Stimulated activated CD4-positive, alpha-beta T cell treated with anti-CD3 and anti-CD28 coated beads, Interleukin-15, amount 100 ng/mL, for 48 hours (primary cell): Measurements from ENCODE around the gene PTPRT.

Experiments
- DNase-seq, 2 donors: peaks; one replicate each; pipeline ENCODE4 v3.0.0-alpha.2; 2020; ENCODE audit warnings: low read depth in 2 of 2

The PTPRT gene

GRCh38 chr20:42378826-42379225 is 810.9 kb downstream of the PTPRT start:
- no peak for DNase-seq

DNA sequence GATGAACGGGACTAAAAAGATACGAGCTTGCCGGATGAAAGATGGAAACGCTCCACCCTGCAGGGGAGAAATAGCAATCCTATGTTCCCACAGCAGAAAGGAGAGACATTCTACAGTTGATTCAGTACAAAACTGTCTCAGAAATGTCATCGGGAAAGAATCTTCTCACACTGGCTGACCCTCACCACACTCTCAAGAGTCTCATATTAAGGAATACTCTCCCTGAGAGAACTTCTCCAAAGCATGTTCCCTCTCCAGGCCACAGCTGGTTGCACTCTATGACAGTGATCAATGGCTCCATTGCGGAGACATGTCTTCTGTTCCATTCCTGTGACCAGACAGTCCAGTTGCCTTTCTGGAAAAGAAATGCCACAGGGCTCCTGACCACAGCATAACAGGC is 813.6 kb downstream of the PTPRT start:
- DNase-seq: no peak

- DNase-seq: no peak
These were observed 816.7 kb downstream of the PTPRT start for GRCh38 chr20:42373049-42373448.

DNA sequence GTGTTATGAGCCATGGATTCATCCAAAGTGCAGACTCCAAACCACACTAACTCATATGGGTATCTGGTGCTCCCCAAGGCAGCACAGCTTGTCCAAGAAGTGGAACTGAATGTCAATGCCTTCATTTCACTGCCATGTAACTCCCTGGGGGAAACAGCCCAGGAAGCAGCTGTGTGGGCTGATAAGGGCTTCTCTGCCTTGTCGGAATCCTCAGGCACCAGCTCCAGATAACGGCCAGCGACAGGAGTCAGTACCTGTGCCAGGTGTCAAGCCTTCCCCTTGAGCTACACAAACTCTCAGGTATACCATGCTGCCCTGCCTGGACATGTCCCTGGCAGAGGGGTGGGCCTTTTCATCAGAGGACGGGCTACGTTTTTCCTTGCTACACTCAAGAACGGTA is 819.6 kb downstream of the PTPRT start:
- no peak for DNase-seq

- DNase-seq: no peak
These were observed 820.8 kb downstream of the PTPRT start for GRCh38 chr20:42368910-42369309.

- no peak for DNase-seq
These were observed 823.1 kb downstream of the PTPRT start for GRCh38 chr20:42366626-42367025.

DNA sequence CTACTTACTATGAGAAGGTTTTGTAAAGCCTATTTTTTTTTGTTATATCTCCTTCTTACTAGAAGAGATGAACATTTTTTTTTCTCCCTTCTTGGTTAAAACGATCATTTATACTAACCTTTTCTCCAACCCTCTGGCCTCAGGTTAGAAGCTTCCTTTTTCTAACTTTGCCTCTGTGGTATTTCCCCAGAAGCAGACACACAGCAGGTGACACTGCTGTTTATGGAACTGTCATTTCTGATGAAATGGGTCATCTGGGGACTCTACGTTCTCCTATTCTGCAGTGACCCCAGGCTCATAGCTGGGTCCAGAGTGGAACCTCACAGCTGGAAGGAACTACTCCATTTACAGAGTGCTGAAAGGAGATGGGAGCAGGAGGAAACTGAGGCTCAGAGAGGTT is 825.3 kb downstream of the PTPRT start:
- no peak for DNase-seq

GRCh38 chr20:42361402-42361970 is 828.2 kb downstream of the PTPRT start:
- no peak for DNase-seq

GRCh38 chr20:42360621-42361020 is 829.1 kb downstream of the PTPRT start:
- DNase-seq: no peak

DNA sequence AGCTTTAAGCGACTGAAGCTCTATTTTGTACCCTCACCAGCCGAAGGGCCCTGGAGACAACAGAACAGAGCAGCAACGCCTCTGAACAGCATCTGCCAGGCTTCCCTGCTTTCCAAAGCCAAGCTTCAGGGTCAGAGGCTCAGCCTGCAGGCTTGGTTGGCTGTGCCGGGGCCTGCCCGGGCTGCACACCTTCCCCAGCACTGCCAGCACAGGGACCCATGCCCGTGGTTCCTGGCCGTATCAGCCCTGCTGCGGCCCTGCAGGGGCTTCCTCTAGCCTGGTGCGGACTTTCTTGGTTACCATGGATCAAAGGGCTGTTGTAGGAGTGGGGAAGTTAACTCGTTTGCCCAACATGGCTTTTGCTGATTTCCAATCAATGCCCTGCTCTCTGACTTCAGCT is 830.1 kb downstream of the PTPRT start:
- DNase-seq: no peak

- DNase-seq: no peak
These were observed 837.6 kb downstream of the PTPRT start for GRCh38 chr20:42352096-42352495.

DNA sequence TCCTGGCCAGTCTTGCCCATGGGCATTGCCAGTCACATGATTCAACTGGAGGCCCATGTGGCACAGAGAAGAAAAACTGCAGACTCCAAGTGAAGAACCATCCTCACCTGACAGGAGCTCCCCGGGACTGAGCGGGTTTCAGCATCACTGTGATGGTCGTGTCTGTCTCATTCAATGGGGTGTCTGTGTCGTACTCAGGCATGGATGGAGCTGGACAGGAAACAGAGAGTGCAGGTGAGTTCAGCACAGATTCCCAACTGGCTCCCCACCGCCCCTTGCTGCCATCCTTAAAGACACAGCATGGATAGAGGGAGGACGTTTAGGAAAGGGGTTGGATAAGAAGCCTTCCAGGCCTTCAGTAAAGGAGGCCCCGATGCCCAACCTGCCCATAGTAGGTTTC is 839.2 kb downstream of the PTPRT start:
- DNase-seq: no peak

DNA sequence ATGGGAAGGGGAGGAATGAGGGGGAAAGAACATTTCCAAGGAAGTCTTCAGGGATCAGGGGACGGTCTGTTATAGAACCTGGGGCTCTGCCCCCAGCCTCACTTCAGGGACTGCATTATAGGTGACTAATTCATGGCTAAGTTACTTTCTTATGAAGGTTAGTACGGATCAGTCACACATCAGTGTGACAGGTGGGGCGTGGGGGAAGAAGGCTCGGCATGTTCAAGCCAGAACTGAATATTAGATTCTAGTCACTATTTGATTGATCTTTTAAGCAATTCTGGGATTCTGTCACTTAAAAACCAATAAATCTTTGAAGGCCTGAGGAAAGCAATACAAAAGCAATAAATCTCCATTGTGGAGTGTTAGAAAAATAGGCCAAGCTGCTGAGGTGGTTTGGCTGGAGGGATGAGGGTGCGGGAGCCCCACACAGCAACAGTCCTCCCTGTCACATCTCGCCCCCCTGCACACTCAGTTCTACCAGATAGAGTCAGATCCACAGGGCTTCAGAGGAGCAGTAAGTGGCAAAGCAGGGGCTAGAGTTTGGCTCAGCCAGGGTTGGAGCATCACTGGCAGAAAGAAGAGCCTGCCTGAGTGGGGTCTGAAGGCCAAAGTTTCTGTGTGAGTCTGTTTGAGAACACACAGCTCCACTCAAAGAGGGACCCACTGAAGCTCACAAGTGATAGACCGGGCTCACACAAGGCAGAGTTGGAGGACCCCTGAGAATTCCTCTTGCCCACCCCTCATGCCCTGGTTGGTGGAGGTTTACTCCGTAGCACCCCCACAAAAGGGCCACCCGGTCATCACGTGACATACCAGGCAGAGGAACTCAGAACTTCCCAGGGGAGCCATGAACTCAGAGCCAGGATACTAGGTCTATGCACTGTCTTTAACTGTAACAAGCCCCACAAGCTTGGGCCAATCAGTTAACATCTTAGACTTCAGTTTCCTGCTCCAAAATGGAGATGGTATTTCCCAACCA is 843.2 kb downstream of the PTPRT start:
- no peak for DNase-seq

DNA sequence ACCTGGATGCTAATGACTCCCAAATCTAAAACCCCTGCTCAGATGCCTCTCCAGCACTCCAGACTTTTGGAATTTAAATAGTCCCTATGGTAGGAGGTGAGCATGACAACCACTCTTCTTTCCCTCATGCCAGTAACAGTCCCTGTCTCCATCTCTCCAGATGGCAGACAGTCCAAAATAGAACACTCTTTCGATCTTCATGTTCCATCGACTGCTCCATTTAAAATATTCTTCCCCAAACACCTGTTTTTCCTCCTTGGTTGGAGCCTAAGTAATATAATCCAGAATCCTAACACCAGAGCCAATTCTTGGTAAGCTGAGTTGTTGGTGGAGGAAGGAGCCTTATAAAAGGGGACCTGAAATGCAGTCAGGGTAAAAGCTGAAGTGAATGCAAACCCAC is 848.1 kb downstream of the PTPRT start:
- DNase-seq: no peak

DNA sequence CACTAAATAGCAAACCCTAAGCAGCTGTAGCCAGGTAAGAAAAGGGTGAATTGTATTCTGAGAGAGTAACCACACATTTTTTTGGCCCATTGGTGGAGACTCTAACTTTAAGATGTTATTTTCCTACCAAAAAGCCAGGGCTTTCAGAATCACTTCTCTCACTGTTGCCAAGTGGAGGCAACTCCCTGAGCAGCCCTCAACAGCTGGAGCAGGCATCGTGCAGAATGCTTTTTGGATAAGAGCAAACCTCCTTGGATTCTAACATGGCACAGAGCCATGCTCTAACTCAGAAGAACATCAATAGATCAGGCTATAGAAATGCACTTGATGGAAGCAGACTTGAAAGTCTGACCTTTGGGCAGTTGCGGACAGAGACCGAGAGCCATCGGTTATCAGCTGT is 849.3 kb downstream of the PTPRT start:
- no peak for DNase-seq

GRCh38 chr20:42338294-42339201 is 851.2 kb downstream of the PTPRT start:
- no peak for DNase-seq

DNA sequence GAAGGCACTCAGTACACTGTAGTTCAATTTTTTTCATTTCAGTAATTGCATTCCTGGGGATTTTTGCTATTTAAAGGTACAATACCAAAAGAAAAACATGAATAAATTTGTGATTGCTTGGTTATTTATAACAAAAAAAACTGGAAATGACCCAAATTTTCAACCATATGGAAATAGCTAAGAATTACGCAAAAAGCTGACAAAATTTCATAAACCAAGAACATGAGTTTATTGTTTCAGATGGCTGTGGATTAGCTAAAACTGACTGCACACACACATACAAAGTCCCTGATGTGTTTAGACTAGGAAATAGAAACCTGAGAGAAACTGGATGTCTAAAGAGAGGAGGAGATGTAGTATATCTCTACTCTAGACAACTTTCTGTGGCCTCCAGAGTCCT is 853.1 kb downstream of the PTPRT start:
- DNase-seq: no peak

GRCh38 chr20:42319252-42320013 is 870.3 kb downstream of the PTPRT start:
- DNase-seq: no peak

GRCh38 chr20:42313704-42314103 is 876.0 kb downstream of the PTPRT start:
- no peak for DNase-seq

- DNase-seq: no peak
These were observed 880.7 kb downstream of the PTPRT start for GRCh38 chr20:42309050-42309449.

- no peak for DNase-seq
These were observed 881.5 kb downstream of the PTPRT start for GRCh38 chr20:42308171-42308570.

DNA sequence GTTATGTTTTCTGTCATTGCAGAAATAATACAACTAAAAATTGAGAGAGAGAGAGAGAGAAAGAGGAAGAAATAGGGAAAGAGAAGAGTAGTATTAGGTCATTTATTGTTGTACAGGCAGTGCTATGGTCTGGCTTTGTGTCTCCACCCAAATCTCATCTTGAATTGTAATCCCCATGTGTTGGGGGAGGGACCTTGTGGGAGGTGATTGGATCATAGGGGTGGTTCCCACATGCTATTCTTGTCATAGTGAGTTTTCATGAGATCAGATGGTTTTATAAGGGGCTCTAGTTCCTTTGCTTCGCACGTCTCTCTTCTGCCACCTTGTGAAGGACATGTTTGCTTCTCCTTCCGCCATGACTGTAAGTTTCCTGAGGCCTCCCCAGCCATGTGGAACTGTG is 894.1 kb downstream of the PTPRT start:
- no peak for DNase-seq
